Measurements from ENCODE around the gene SUSD5.
"Not testable (repeated sequence)": the region's sequence is repeated elsewhere in the genome, so short reads cannot be mapped to it uniquely, and the experiment has no call there.

SUSD5 gene

DNA sequence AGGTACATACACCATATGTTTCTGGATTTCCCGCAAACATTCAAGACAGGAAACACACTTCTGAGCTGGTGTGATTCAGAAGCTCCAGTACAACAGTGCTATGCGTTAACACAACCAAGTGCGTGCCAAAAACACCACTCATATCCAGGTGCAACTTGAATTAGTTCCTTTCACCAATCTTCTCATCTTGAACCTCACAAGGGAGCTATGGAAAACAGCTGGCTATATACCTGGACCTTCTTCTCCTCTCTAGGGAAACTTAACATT lies 31.3 kb downstream of the SUSD5 start:
- no peak for DNase-seq

DNA sequence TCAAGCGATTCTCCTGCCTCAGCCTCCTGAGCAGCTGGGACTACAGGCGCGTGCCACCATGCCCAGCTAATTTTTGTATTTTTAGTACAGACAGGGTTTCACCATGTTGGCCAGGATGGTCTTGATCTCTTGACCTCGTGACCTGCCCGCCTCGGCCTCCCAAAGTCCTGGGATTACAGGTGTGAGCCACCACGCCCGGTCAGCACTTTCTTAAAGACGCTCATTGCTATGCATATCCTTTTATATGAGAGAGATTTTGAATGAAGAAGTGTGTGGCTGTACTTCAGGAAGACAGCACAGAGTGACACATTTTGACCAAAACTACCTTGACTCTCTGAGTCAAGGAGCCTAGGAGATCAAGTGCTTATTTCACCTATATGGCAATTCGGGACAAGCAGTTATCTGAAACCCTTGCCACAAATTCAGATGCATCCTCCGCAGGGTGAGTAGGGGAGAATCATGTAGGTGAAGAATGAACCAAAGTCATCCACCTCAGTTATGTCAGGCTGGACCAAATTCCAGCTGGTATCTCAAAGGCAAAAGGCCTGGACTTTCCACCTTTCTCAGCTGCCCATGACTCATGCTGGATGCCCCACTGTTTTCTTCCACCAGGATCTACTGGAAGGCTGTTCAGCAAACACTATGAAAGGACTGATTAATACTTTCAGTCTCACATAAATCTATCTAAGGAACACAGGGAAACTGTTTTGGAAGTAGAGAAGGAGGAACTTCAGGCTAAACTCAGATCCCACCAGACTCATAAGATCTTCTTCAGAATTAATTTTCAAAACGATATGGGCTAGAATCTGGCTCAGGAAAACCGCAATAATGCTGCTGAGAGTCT lies 31.9 kb downstream of the SUSD5 start:
- DNase-seq: no peak

- no peak for DNase-seq
These were observed 33.7 kb downstream of the SUSD5 start for GRCh38 chr3:33184863-33185262.

DNA sequence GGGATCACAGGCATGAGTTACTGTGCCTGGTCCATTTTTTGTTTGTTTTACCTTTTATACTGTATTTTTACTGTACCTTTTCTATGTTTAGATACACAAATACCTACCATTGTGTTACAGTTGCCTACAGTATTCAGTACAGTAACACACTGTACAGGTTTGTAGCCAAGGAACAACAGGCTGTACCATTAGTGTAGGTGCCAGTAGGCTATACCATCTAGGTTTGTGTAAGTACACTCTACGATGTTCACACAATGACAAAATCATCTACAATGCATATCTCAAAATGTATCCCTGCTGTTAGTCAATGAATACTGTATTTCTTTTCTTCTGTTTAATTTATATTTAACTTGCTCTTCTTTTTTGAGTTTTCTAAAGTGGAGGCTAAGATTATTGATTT lies 37.0 kb downstream of the SUSD5 start:
- DNase-seq: not testable (repeated sequence)

GRCh38 chr3:33181229-33181628 lies 37.4 kb downstream of the SUSD5 start:
- DNase-seq: no peak

GRCh38 chr3:33179132-33179531 lies 39.5 kb downstream of the SUSD5 start:
- no peak for DNase-seq

DNA sequence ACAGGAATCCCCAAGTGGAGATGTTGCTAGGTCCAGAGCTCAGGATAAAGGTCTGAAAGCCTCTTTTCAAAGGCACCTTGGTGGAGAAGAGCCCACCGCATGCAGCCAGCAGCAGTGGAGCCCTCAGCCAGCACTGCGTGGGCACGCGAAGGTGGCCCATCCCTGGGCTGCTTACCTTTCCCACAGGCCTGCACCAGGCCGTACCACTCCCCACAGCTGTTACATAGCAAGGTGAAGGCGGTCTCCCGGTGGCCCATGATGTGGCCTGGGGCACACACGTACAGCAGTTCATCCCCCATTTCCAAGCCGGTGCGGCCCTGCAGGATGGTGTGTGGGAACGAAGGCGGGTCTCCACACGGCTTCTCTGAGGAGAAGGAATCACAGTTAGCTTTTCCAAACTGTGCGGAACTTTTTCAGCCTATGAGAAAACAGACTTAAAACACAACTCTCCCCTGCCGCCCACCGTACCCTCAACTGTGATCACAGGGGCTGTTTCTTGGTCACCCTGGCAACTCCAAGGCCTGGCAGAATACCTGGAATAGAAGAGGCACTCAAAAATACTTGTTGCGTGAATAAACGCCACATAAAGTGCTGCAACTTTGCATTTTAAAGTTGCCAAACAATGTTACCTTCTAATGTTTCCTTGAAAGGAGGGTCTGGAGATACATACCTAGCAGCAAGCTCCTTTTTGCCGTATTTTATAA lies 43.7 kb downstream of the SUSD5 start:
- no peak for DNase-seq

GRCh38 chr3:33174095-33174494 lies 44.5 kb downstream of the SUSD5 start:
- no peak for DNase-seq

DNA sequence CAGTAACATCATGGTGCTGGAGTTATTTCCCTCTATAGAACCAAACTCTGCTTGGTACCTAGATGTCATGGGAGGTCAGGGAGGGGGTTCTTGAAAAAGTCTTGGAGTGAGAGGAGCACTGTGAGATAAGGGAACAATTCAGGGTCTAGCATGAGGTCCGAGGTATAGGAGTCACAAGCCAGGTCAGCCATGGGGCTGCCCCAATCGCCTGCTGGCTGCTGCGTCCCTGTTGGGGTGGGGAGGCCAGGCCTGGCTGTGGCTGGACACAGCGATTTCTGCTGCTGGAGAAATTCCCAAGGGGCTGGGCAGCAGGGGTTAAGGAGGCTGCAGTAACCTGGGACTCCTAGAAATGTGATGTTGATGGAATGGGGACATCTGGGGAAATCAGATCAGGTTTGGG lies 44.9 kb downstream of the SUSD5 start:
- DNase-seq: no peak

DNA sequence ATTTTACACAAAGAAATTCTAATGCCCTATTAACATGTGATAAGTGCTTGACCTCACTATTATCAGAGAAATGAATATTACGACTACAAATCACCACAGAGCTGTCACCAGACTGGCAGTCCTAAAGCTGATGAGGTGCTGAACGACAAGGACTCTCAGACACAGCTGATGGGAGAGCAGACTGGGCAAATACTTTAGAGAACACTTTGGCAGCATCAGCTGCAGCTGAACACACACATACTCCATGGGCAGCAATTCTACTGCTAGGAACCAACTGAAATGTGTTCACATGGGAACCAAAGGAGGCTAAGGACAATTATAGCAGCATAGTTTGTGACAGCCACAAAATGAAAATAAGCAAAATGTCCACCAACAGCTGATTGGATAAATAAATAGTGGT lies 45.5 kb downstream of the SUSD5 start:
- DNase-seq: peak in 1 of 2 experiments; percentile 65

- no peak for DNase-seq
These were observed 47.0 kb downstream of the SUSD5 start for GRCh38 chr3:33171580-33171979.

GRCh38 chr3:33170531-33170930 lies 48.1 kb downstream of the SUSD5 start:
- DNase-seq: no peak

GRCh38 chr3:33167716-33168336 lies 50.8 kb downstream of the SUSD5 start:
- no peak for DNase-seq

GRCh38 chr3:33167284-33167683 lies 51.3 kb downstream of the SUSD5 start:
- no peak for DNase-seq

- no peak for DNase-seq
These were observed 52.5 kb downstream of the SUSD5 start for GRCh38 chr3:33166095-33166494.

DNA sequence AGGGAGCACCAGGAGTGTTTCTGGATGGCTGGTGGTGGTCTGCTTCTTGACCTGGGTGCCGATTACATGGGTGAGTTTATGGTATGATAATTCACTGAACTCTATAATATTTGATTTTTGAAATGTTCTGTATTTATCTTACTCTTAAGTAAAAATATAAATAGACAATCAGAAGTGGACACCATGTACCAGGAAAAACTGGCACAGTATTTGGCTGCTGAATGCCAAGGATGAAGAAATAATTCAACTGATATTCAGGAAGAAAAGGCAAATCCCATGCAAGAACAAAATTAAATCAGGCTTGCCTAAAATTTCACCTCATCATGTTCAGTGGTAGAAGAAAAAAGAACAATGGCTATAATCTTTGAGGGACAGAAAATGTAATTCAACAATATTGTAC lies 53.2 kb downstream of the SUSD5 start:
- DNase-seq: no peak

- DNase-seq: not testable (repeated sequence)
These were observed 56.0 kb downstream of the SUSD5 start for GRCh38 chr3:33162621-33163020.

DNA sequence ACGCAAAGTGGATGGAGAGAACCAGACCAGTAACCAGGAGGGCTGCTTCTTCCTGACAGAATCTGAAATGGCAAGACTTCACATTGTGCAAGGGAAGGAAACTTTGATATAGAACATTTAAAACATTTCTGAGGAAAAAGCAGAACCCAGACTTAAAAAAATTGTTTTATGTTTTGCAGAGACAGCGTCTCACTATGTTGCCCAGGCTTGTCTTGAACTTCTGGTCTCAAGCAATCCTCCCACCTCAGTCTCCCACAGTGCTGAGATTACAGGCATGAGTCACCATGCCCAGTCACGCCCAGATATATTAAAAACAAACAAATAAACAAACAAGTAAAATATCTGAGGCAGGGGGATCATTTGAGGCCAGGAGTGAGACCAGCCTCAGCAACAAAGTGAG lies 58.6 kb downstream of the SUSD5 start:
- no peak for DNase-seq

DNA sequence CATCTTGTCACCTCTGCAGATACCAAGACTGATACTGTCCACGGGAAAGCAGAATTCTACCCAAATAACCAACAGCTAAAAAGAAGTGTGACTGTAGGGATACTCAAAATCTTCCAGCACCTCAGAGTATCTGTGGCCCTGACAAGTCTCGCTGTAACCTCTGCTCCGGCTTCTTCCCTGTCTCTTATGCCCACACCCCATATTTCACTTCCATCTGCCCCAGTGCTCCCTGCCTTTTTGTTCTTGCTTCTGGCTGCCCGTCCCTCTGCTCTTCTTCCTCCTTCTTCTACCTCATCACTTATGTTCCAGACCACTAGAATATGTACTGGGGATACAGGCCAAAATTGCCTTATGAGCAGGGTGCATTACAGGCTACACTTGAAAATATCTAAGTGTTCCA lies 59.4 kb downstream of the SUSD5 start:
- no peak for DNase-seq

DNA sequence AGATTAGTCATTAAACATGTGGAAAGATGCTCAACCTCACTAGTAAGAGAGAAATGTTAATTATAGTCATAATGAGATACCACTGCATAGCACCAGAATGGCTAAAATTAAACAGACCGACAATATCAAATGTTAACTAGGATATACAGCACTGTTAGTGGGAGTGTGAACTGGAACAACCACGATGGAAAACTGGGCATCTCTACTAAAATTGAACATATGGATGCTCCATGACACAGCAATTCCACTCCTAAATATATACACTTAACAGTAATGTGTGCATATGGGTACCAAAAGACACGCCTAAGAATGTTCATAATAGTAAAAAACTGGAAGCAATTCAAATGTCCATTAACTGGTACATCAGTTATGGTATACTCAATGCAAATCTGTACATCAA lies 63.3 kb downstream of the SUSD5 start:
- DNase-seq: no peak

DNA sequence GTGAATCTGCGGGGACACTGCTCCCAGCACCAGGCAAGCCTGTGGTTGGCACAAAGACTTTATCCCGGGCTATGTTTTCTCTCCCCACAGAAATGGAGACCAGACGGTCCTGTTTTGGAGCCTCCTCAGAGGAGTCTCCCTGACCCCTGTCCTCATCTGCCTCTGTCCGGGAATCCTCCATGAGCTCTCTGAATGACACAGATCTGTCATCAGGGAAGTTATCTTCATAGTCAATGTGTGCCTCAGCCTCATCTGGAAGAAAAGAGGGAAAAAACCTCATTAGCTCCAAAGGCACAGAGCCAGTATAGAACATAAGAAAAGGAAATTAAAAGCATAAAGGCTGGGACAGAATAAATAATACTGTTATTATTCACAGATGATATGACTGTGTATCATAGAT lies 64.8 kb downstream of the SUSD5 start:
- DNase-seq: no peak

GRCh38 chr3:33152363-33153360 lies 65.9 kb downstream of the SUSD5 start:
- DNase-seq: no peak

DNA sequence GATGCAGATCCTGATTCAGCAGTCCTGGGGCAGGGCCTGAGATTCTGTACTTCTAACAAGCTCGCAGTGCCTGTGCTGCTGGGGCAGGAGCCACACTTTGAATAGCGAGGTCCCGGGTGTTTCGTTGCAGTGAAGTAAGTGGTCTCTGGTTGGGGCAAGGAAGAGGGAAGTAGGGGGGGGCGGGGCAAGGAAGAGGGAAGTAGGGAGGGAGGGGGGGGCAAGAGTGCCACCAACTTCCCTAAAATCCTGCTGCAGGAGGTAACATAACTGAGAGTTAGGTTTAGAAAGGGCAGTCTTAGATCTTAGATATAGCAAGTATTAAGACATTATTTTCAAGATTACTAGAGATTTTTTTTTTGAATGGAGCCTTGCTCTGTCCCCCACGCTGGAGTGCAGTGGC lies 69.3 kb downstream of the SUSD5 start:
- no peak for DNase-seq
